Kidney capillary endothelial cell (primary cell): Measurements from ENCODE around the gene C19orf73.

Source experiments
- DNase-seq: peaks from one replicate; pipeline ENCODE4 v3.0.0-alpha.2; 2018; ENCODE audit warnings: low spot score

Gene C19orf73, protein sequence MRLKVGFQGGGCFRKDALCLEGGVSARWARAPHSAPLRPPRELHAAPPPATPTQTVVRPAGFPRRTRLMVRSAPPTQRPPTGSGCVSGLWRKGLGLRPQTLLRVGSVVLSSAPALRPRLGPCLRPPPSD

DNA sequence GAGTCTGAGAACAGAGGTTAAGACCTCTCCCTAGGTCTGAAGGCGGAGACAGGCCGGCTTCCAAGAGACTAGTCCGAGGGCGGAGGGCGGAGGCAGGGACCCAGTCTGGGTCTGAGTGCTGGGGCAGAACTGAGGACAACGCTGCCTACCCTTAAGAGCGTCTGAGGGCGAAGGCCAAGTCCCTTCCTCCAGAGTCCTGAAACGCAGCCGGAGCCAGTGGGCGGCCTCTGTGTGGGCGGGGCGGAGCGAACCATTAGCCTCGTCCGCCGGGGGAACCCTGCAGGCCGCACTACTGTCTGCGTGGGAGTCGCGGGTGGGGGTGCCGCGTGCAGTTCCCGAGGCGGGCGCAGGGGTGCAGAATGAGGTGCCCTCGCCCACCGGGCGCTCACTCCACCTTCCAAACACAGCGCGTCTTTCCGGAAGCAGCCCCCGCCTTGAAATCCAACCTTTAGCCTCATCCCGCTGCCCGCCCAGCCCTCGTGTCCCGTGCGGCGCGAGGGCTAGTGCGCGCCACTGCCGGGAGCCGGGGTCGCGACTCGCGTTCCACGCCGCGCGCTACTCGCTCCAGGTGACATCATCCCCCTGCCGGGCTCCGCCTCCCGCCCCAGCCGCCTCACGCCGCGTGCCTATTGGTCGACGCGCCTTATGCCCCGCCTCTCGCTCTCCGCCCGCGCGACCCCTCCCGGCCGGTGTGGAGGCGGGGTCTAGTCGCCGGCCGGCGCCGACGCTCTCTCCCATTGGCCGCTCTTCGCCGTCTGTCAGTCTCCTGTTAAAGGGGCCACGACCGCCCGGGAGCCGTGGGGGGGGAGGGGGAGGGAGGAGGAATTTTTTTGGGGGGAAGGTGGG lies at the start of gene C19orf73:
C19orf73 (minus strand) TSS at position 579 of the 846 bp plus-strand sequence; CDS start at position 458, 121 bp downstream.
- DNase-seq: peak; percentile 92

DNA sequence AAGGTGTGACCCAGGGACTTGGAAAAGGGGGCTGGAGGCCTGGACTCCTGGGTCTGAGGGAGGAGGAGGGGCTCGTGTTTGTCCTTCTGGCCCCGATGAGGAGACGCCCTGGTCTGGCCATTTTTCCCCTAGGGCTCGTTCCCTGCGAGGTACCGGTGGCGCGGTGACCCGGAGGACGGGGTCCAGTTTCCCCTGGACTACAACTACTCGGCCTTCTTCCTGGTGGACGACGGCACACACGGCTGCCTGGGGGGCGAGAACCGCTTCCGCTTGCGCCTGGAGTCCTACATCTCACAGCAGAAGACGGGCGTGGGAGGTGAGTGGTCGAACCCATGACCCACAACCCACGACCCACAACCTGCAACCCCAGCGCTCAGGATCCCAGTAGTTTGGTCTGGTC lies 49.5 kb upstream of the C19orf73 start:
- DNase-seq: no peak

DNA sequence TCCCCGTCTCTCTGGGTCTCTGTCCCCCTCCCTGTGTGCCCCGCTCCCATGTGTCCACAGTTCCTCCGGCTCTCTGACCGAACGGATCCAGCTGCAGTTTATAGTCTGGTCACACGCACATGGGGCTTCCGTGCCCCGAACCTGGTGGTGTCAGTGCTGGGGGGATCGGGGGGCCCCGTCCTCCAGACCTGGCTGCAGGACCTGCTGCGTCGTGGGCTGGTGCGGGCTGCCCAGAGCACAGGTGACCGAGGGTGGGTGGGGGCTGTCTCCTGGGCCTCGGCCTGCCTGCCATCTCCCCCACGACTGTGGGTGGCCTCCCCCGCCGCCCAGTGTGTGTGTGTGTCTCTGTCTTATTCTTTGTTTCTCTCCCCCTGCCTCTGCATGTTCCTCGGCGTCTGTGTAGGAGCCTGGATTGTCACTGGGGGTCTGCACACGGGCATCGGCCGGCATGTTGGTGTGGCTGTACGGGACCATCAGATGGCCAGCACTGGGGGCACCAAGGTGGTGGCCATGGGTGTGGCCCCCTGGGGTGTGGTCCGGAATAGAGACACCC lies 49.0 kb upstream of the C19orf73 start:
- DNase-seq: no peak

DNA sequence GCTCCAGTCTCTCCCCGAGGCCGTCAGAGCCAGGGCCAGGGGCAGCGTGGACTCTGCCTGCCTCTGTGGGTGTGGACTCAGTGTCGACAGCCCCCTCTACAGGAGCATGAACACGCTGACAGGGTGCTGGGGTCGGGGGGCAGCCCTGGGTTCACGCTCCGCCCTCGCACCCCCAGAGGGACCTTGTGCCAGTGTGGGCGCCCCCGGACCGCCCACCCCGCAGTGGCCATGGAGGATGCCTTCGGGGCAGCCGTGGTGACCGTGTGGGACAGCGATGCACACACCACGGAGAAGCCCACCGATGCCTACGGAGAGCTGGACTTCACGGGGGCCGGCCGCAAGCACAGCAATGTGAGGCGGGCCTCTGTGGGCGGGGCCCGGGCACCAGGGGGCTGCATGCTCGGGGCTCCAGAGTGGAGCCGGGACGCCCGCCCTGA lies 46.9 kb upstream of the C19orf73 start:
- DNase-seq: no peak

DNA sequence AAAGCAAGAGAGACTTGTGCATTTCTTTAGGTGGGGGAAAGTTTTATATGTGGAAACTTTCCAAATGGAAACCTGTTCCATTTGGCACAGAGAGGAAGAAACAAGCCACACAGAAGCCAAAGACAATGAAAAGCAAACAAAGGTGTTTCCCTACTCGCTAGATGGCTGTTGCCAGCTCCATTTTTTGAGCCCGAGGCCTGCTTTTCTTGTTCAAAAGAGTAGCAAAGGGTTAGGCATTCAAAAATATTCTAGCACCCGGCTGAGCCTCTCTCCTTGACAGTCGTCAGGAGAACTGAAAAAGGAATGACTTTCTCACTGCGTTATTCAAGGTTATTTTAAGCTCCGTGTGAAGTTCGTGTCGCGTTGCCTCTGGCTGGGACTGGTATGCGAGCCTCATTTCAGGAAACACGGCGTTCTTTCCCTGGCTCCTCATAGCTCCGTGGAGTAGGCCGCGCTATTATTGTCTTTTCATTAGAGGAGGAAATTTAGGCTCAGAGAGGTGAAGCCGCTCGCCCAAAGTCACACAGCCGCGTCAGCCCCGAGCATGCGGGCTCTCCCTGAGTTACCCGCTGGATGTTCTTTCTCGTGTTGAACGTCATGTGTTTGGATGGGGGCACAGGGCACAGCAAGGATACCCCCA lies 46.3 kb upstream of the C19orf73 start:
- DNase-seq: no peak

DNA sequence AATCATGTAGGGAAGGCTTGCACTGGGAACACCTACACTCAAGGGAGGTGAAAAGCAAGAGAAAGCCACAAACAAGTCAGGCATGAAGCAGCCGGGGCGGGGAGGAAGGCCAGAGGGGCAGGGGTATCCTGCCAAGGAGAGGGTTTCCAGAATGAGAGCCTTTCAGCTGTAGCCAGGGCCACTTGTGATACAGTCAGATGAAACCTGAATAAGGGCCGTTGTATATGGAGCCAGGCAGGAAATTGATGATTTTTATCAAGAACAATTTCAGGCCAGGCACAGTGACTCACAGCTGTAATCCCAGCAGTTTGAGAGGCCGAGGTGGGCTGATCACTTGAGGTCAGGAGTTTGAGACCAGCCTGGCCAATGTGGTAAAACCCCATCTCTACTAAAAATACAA lies 43.0 kb upstream of the C19orf73 start:
- DNase-seq: no peak

DNA sequence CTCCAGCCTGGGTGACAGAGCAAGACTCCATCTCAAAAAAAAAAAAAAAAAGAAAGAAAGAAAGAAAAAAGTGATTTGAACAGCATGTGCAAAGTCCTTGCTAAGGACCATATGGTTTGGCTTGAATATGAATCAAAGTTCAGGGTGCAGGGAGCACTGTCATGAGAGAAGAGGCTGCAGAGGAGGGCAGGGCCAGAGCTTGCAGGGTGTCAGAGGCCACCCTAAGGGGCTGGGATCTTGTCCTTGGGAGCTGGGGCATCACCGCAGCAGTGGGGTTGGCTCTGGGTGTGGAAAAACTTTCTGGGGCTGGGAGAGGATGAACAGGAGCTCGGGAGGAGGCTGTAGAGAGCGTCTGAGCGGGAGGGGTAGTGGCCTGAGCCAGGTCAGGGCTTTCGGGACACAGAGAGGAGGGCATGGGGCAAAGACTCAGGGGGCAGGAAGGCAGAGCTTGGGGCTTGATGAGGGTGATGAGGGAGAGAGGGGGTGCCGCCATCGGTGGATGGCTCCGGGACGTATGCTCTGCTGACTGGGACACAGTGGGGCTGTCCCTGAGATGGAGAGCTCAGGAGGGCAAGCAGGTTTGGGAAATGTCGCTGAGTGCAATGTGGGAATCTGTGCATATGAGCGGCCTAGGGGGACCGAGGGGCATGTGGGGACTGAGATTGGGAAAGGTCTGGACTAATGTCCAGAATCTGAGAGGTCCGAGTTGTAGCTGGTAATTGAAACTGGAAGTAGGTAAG lies 41.7 kb upstream of the C19orf73 start:
- DNase-seq: no peak

DNA sequence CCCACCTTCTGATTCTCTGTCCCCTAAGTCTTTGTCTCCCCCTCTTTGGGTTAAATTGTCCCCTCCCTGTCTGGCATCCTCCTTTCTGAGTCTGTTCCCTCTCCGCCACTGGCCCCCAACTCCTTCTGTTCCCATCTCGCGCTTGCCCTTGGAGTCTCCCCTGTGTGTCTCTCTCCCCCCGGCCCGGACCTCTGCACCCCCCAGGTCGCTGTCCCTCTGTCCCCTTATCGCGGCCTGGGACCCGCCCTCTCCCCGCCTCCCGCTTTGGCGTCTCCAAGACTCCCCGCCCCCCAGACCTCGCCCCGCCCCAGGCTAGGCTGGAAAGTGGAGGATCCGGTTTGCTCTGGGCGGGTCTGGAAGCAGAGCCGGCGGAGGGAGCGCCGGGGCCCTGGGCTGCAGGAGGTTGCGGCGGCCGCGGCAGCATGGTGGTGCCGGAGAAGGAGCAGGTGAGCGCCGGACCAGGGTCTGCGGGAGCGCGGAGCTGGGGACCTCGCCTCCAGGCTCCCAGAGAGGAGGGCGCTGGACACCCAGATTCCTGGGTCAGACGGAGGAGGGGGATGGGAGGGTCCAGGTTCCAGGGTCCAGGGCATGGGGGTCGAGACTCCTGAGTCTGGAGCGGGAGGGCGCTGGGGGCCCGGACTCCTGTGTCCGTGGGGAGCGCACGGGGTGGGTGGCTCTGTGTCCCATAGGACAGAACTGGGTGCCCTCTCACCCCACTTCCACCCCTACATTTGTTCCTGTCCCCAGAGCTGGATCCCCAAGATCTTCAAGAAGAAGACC lies 38.7 kb upstream of the C19orf73 start, which contains the start of gene TRPM4:
TRPM4 (plus strand) TSS at position 348 of the 780 bp plus-strand sequence; CDS start at position 423, 75 bp downstream.
- DNase-seq: peak; percentile 67

DNA sequence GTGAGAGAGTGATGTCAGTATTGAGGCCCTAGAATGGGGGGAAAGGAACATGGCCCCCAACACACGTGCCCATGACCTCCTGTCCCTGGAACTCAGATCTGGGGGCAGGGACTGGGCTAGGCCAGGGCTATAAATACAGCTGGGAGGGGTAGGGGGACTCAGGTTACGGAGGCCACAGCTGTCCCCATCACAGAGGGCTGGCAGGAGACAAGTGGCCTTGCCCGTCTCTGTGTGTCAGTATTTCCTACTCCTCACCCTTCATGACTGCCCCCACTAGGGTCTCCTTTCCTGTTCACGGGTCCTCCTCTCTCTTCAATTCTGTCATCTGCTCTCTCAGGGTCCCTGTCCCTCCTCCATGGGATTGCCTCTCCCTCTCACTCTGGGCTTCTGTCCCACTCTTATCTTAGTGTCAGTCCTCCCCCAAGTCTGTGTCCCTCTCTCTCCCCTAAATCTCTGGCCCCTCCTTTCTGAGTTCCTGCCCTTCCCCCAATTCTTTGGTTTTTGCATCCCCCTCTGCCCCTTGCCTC lies 36.9 kb upstream of the C19orf73 start:
- DNase-seq: no peak

DNA sequence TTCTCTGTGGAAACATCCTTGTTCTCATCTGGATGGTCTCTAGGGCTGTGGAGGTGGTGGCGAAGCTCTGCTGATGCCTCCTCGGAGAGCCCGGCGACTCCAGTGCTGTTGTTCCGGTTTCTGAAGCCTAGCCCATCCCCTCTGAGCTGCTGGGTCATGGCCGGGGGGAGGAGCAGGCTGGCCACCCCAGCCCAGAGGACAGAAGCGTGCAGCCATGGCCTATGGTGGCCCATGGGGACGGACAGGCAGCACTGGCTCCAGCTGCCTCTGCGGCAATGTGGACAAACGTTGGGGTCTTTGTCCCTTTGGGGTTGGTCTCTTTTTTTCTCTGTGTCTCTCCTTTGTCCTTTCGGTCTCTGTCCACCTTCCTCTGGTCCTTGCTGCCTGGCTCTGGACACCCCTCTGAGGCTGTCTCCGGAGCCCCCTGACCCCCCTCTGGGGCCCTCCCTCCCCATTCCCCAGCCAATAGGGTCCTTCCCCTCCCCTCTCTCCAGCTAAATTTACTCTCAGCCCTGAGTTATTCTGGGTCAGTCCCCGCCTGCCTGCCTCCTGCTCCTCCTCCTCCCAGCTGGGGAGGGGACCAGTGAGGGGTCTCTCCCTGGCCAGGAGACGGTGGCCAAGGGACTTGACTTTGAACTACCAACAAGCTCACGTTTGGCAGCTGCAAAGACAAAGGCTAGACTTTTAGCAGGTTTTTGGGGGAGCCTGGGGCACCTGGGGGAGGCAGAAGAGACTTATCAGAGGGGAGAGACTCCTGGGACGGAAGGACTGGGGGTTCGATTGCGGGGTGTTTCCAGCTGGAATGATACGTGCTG lies 36.3 kb upstream of the C19orf73 start, which contains the start of gene HRC:
HRC (minus strand) TSS at position 392 of the 815 bp plus-strand sequence; CDS start at position 233, 159 bp downstream.
- no peak for DNase-seq

DNA sequence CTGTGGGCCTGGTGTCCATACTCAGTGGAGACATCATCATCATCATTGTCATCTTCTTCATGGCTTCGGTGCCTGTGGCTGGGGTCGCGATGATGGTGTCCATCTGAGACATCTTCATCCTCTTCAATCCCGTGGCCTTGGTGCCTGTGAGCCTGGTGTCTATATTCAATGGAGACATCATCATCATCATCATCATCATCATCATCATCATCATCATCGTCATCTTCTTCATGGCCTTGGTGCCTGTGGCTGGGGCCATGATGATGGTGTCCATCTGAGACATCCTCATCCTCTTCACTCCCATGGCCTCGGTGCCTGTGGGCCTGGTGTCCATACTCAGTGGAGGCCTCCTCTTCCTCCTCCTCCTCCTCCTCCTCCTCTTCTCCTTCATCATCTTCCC lies 35.3 kb upstream of the C19orf73 start:
- DNase-seq: no peak

DNA sequence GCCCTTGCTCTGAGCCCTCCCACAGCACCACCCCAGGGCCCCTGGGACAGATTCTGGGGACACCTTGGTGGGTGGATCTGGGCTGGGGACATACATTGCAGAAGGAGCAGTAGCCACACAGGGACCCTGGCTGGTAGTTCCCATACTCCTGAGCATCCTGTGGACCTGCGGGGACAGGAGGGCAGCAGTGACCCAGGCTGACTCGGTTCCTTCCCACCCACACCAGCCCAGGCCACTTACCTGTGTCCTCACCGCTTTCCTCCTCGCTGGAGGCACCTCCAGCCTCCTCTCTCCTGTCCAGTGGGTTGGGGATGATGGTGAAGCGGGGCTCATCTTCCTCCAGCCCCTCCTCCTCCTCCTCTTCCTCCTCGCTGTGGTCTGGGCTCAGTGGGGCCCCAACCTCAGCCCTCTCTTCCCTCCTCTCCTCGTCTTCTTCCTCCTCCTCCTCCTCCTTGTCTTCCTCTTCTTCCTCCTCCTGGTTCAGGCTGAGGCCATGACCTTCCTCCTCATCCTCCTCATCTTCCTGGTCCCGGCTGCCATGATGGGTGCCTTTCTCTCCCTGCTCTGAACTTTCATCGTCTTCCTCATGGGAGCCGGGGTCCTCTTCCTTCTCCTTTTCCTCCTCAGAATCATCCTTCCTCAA lies 34.3 kb upstream of the C19orf73 start:
- no peak for DNase-seq

DNA sequence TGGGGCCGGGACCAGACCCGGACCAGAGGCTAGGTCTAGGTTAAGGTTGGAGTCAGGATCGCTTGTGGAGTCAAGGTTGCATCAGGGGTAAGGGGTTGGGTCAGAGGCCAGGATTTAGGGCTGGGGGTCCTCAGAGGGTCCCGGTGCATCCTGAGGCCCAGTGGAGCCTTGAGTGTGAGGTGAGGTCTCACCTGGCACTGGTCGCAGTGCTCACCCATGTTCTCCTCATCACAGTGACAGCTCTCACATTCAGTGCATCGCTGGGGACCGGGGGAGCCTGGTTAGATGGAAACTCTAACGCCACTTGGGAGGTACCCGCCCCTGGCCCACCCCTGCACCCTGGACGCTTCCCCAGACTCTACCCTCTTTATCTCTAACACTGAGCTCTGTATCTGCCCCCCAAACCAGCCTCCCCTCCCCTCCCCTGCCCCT lies 33.2 kb upstream of the C19orf73 start:
- DNase-seq: no peak

DNA sequence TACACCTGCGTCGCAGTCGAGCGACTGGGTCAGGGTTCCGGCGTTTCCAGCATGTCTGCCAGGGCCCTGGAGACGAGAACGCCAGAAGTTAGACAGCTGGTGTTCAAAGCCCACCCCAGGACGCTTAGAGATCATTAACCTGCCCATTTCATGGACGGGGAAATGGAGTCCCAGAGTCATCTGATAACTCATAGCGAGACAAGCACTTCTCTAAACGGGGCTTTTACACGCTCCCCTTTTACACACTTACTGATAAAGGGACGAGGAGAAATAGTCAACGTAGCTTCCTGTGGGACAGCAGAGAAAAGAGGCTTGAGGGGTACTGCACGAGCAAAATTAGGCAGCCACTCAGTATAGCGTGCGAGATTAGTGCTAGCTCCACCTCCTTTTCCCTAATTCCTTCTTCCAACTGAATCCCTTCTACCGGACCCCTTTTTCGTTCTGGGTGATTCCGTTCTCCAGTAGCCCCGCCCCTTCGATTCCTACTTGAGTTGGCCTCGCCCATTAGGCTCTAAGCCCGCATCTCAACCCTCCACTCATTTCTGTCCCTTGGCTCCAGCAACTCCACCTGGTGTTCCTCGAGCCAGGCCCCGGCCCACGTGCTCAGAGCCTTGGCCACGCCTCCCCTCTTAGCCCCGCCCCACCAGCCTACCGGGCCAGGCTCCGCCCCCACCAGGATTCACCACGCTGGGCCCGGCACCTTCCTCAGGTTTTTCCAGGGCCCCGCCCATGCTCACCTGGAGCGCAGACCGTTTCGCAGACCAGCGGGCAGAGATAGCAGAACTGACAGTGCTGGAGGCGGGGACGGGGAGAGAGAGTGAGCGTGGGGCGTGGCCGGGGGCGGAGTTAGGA lies 32.5 kb upstream of the C19orf73 start:
- no peak for DNase-seq

DNA sequence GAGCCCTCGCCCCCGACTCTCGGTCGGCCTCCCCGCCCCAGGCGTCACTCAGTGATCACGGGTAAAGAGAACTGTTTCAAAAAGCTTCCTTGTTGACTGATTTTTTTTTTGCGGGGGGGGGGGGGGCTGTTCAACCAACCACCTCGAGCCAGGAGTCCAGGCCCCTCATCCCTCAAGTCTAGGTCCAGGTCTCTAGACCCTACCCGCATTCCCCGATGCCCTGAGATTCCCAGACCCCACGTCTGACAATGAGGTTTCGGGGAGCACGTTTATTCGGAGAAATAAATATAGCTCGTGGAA lies 32.0 kb upstream of the C19orf73 start:
- DNase-seq: no peak

DNA sequence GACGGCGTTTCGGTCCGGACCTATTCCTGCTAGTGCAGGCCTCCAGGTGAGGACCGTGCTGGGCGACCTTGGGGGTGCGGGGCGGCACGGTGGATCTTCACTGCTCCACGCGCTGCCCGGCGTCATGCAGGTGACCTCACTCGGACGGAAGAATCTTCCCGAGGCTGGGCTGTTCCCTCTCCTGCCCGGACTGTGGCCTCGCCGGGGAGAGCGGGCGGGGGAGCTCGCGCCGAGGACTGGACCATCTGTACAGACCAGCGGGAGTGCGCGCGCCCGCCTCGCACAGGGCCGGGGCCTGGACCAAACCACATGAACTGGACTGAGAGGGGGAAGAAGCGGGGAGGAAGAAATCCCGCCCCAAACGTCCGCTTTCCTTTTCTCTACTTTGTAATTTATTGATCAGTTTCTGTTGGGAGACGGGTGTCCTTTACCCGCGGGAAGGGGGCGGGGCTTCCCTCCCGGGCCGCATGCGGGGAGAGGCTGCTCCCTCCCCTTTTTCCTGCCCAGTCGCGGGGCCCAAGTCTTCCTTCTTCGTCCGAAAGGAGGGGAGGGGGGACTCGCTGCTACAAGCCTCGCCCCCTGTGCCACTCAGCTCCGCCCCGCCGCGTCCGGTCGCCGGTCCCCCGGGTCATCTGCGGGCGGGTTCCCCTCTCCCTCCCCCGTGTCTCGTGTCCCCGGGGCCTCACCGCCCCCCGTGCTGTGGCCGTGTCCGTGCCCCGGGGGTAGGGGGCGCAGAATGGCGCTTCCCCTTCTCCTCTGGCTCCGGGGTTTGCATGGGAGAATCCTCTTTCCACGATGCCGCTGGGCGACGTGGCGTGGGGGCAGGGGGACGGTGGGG lies 31.4 kb upstream of the C19orf73 start:
- DNase-seq: peak; percentile 63

DNA sequence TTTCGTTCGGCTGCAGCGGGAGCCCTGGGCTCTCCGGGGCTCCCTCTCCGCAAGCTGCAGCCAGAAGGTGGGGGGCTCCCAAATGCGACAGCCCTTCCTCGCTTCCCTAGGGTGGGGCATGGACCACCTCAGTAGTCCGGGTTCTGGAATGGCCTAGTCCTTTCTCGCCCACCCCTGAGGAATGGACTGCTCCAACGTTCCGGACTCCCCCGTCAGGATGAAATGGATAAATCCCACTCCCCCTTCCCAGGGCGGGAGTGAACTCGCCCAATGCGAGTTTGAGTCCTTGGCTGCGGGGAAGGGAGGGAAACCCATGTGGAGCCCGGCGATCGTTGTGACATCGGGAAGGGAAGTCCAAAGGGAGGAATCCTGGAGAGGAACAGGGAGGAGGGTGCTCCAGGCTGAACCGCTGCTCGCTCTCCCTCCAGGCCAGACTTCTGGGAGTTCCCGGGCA lies 30.7 kb upstream of the C19orf73 start:
- peak; percentile 77 for DNase-seq
